GM18517 (cell line): ENCODE measurements around the gene LYPD3.
"Not testable (repeated sequence)": the region's sequence is repeated elsewhere in the genome, so short reads cannot be mapped to it uniquely, and the experiment has no call there.

Source experiments
- ATAC-seq: cut with Tn5 transposase; IDR thresholded peaks from one replicate; pipeline ENCODE4 v1.9.1; 2021; ENCODE audit warnings: mild to moderate bottlenecking, moderate library complexity; ENCODE audit not compliant: unreplicated experiment

LYPD3 gene

GRCh38 chr19:43465468-43466120 is at the start of gene LYPD3:
Gene LYPD3, minus strand, starts transcription at chr19:43465608. Its CDS starts 37 bp downstream, at chr19:43465571.
- ATAC-seq: no peak

- not testable (repeated sequence) for ATAC-seq
Observed at GRCh38 chr19:43512399-43512798, 47.0 kb upstream of the LYPD3 start.

- ATAC-seq: no peak
Observed at GRCh38 chr19:43511324-43511723, 45.9 kb upstream of the LYPD3 start.

- ATAC-seq: no peak
Observed at GRCh38 chr19:43510713-43511112, 45.3 kb upstream of the LYPD3 start.

- no peak for ATAC-seq
Observed at GRCh38 chr19:43507880-43508279, 42.5 kb upstream of the LYPD3 start.

- no peak for ATAC-seq
Observed at GRCh38 chr19:43506629-43507028, 41.2 kb upstream of the LYPD3 start.

- no peak for ATAC-seq
Observed at GRCh38 chr19:43505941-43506340, 40.5 kb upstream of the LYPD3 start.

GRCh38 chr19:43505186-43505456 is 39.7 kb upstream of the LYPD3 start:
- ATAC-seq: no peak

- peak; percentile 17 for ATAC-seq
Observed at GRCh38 chr19:43504426-43505185, 39.2 kb upstream of the LYPD3 start, which contains the start of gene PHLDB3. Gene PHLDB3, minus strand, starts transcription at chr19:43504746. Its CDS starts 628 bp downstream, at chr19:43504118.

- ATAC-seq: peak; percentile 86
Observed at GRCh38 chr19:43503501-43504425, 38.4 kb upstream of the LYPD3 start.

GRCh38 chr19:43502419-43502976 is 37.1 kb upstream of the LYPD3 start:
- ATAC-seq: no peak

GRCh38 chr19:43501661-43502418 is 36.4 kb upstream of the LYPD3 start:
- no peak for ATAC-seq

- no peak for ATAC-seq
Observed at GRCh38 chr19:43499042-43499441, 33.6 kb upstream of the LYPD3 start.

- no peak for ATAC-seq
Observed at GRCh38 chr19:43498233-43498842, 32.9 kb upstream of the LYPD3 start.

GRCh38 chr19:43496960-43497359 is 31.6 kb upstream of the LYPD3 start:
- no peak for ATAC-seq

GRCh38 chr19:43495082-43495481 is 29.7 kb upstream of the LYPD3 start:
- no peak for ATAC-seq

GRCh38 chr19:43490759-43491158 is 25.4 kb upstream of the LYPD3 start:
- no peak for ATAC-seq

GRCh38 chr19:43489979-43490599 is 24.7 kb upstream of the LYPD3 start:
- ATAC-seq: no peak

- no peak for ATAC-seq
Observed at GRCh38 chr19:43489310-43489709, 23.9 kb upstream of the LYPD3 start.

GRCh38 chr19:43488179-43488578 is 22.8 kb upstream of the LYPD3 start:
- no peak for ATAC-seq
